Sigmoid colon (tissue), 7 donors: Measurements from ENCODE around the gene IQGAP2. TPM values are rescaled to one million over a fixed set of nuclear protein-coding genes. Genes with fewer than 3 reads are reported as not detected.

Experiments used
- DNase-seq: peaks from one replicate; pipeline ENCODE4 v3.0.0-alpha.2; 2019
- H3K27ac ChIP-seq, 4 donors: fragments of 200-600 bp; sonication (generic); one replicate each; pipeline ENCODE4 v1.5.1; 2016 to 2019; ENCODE audit warnings: mild to moderate bottlenecking in 1 of 4
- H3K27me3 ChIP-seq, 3 donors: fragments of 200-600 bp; sonication (generic); one replicate each; pipeline ENCODE4 v1.5.1; 2019; ENCODE audit warnings: mild to moderate bottlenecking in 1 of 3
- H3K36me3 ChIP-seq, 4 donors: fragments of 200-600 bp; sonication (generic); one replicate each; pipeline ENCODE4 v1.5.1; 2016 to 2019
- H3K4me1 ChIP-seq, 4 donors: fragments of 200-600 bp; sonication (generic); one replicate each; pipeline ENCODE4 v1.5.1; 2017 to 2019
- H3K4me3 ChIP-seq, 4 donors: fragments of 200-600 bp; sonication (generic); one replicate each; pipeline ENCODE4 v1.5.1; 2017 to 2019; ENCODE audit warnings: mild to moderate bottlenecking in 2 of 4, moderate library complexity in 1 of 4
- H3K9me3 ChIP-seq, 4 donors: fragments of 200-600 bp in 3 of 4; sonication (generic) in 3 of 4; one replicate each; pipeline versions ENCODE4 v1.5.1 to v1.6.1; 2013 to 2019
- CTCF ChIP-seq, 4 experiments: fragments of 450-650 bp in 3 of 4; fragments of 200-600 bp in 1 of 4; IDR thresholded peaks; one replicate each; pipeline ENCODE4 v1.5.1; 2016 to 2019; ENCODE audit warnings: antibody characterized with exemption in 4 of 4, mild to moderate bottlenecking in 3 of 4, moderate library complexity in 2 of 4
- EP300 ChIP-seq, 4 donors: sonication (generic); formaldehyde crosslinking; IDR thresholded peaks; one replicate each; pipeline ENCODE4 v1.6.1; 2017; ENCODE audit warnings: antibody characterized with exemption in 4 of 4
- POLR2A ChIP-seq, 2 donors: fragments of 450-650 bp; IDR thresholded peaks; one replicate each; pipeline ENCODE4 v1.6.1; 2016; ENCODE audit warnings: antibody characterized with exemption in 2 of 2, mild to moderate bottlenecking in 2 of 2, moderate library complexity in 2 of 2
- POLR2AphosphoS5 ChIP-seq, 4 donors: sonication (generic); formaldehyde crosslinking; IDR thresholded peaks; one replicate each; pipeline ENCODE4 v1.6.1; 2017; ENCODE audit warnings: antibody characterized with exemption in 4 of 4
- WGBS, 2 donors: extraction: QIAGEN DNeasy Blood & Tissue Kit; methylation state at CpG; one replicate each; pipeline ENCODE4 v1.1.7; 2013; 5-methylcytosine and 5-hydroxymethylcytosine counted together
- intact Hi-C: fragments of 100-400 bp; cut with DNase I; formaldehyde crosslinking; loops from one replicate; pipeline ENCODE4 v1.15.1; 2023
- polyA plus RNA-seq, 3 donors: library from polyadenylated mRNA; stranded (reverse); fragments of 200-250 nt; gene quantifications; one replicate each; pipeline ENCODE4 v1.2.3, GENCODE V29; 2013
- total RNA-seq, 4 donors: library from RNA; depleted of rRNA; stranded (reverse); fragments of >200 nt; gene quantifications; one replicate each; pipeline ENCODE4 v1.1.0, GENCODE V29; 2016
- donor health status: healthy with polysubstance abuse.
- donor health status: Bipolar disorder and iron deficiency.
- donor health status: healthy.

Gene IQGAP2
- total and polyA plus RNA-seq, 7 donors, result 15.0 to 85.3 (median 24.6) TPM

GRCh38 chr5:76682387-76682786 lies 279.3 kb downstream of the IQGAP2 start:
- TF ChIP-seq POLR2AphosphoS5 (IDR thresholded peaks at IDR 0.05) (no peak), POLR2A (IDR thresholded peaks at IDR 0.05) (no peak), CTCF (IDR thresholded peaks at IDR 0.05) (no peak), EP300 (IDR thresholded peaks at IDR 0.05) (no peak)
- intact Hi-C loops, result no loop called here
- Histone ChIP-seq H3K27me3 (no peaks in the 10 kb centered on the region), H3K4me1 (no peaks in the 10 kb centered on the region), H3K4me3 (no peak overlapping the region), H3K27ac (no peak overlapping the region), H3K36me3 (no peaks in the 10 kb centered on the region), H3K9me3 (no peaks in the 10 kb centered on the region)
- WGBS, 2 donors, result 66 to 94% methylated on average over 2 of the region's 2 CpGs
- DNase-seq, result no peak

- Histone ChIP-seq H3K27ac (no peak overlapping the region), H3K9me3 (no peaks in the 10 kb centered on the region), H3K27me3 (no peaks in the 10 kb centered on the region), H3K4me3 (no peak overlapping the region), H3K36me3 (no peaks in the 10 kb centered on the region), H3K4me1 (no peaks in the 10 kb centered on the region)
- TF ChIP-seq CTCF (IDR thresholded peaks at IDR 0.05) (no peak), POLR2AphosphoS5 (IDR thresholded peaks at IDR 0.05) (no peak), EP300 (IDR thresholded peaks at IDR 0.05) (no peak), POLR2A (IDR thresholded peaks at IDR 0.05) (no peak)
- 41 to 58% methylated on average over 9 of the region's 9 CpGs for WGBS, 2 donors
- DNase-seq, result no peak
- intact Hi-C loops, result no loop called here
Measured at GRCh38 chr5:76683816-76684731, 281.0 kb downstream of the IQGAP2 start.

GRCh38 chr5:76684756-76685519 lies 281.9 kb downstream of the IQGAP2 start:
- Histone ChIP-seq H3K4me3 (no peak overlapping the region), H3K4me1 (no peaks in the 10 kb centered on the region), H3K9me3 (no peaks in the 10 kb centered on the region), H3K27me3 (no peaks in the 10 kb centered on the region), H3K36me3 (no peaks in the 10 kb centered on the region), H3K27ac (no peak overlapping the region)
- TF ChIP-seq EP300 (IDR thresholded peaks at IDR 0.05), result no peak
- TF ChIP-seq POLR2A (IDR thresholded peaks at IDR 0.05), result no peak
- no peak for TF ChIP-seq CTCF (IDR thresholded peaks at IDR 0.05)
- intact Hi-C loops, result no loop called here
- DNase-seq, result no peak
- 68 to 77% methylated on average over 5 of the region's 5 CpGs for WGBS, 2 donors

- Histone ChIP-seq H3K27me3 (no peaks in the 10 kb centered on the region), H3K36me3 (no peaks in the 10 kb centered on the region), H3K4me1 (no peaks in the 10 kb centered on the region), H3K4me3 (no peak overlapping the region), H3K9me3 (no peaks in the 10 kb centered on the region), H3K27ac (no peak overlapping the region)
- DNase-seq, result no peak
- 56 to 90% methylated on average over 3 of the region's 3 CpGs for WGBS, 2 donors
- intact Hi-C loops, result no loop called here
- TF ChIP-seq POLR2AphosphoS5 (IDR thresholded peaks at IDR 0.05), result no peak
- TF ChIP-seq POLR2A (IDR thresholded peaks at IDR 0.05), result no peak
- no peak for TF ChIP-seq CTCF (IDR thresholded peaks at IDR 0.05)
- TF ChIP-seq EP300 (IDR thresholded peaks at IDR 0.05), result no peak
Measured at GRCh38 chr5:76685704-76686103, 282.6 kb downstream of the IQGAP2 start.
